ENCODE data around the gene RAB37.

The RAB37 gene

GRCh38 chr17:74790161-74791058 is 53.4 kb downstream of the RAB37 start:
- in situ Hi-C loops (cut with HindIII; ENCODE audit: low pct_ligation_motif_present, low sequenced_read_pairs), result no loop called here
- no peak overlapping the region for H3K4me3 ChIP-seq (ENCODE audit: low read depth, low read length)
- no peak for DNase-seq
- no peak for TF ChIP-seq CTCF (IDR thresholded peaks at IDR 0.05; ENCODE audit: low read depth, low read length, missing control alignments)
- no peak overlapping the region for H3K27ac ChIP-seq
- peaks cover 25% of the 10 kb centered on the region for H3K36me3 ChIP-seq (replicated peaks)
- H3K27me3 ChIP-seq (replicated peaks), result no peaks in the 10 kb centered on the region

GRCh38 chr17:74792586-74793105 is 55.6 kb downstream of the RAB37 start:
- no peaks in the 10 kb centered on the region for H3K27me3 ChIP-seq (replicated peaks)
- no peak for TF ChIP-seq CTCF (IDR thresholded peaks at IDR 0.05; ENCODE audit: low read depth, low read length, missing control alignments)
- H3K36me3 ChIP-seq (replicated peaks), result peaks cover 34% of the 10 kb centered on the region
- DNase-seq, result no peak
- in situ Hi-C loops (cut with HindIII; ENCODE audit: low pct_ligation_motif_present, low sequenced_read_pairs), result no loop called here
- H3K4me3 ChIP-seq (ENCODE audit: low read depth, low read length), result no peak overlapping the region
- no peak overlapping the region for H3K27ac ChIP-seq

DNA sequence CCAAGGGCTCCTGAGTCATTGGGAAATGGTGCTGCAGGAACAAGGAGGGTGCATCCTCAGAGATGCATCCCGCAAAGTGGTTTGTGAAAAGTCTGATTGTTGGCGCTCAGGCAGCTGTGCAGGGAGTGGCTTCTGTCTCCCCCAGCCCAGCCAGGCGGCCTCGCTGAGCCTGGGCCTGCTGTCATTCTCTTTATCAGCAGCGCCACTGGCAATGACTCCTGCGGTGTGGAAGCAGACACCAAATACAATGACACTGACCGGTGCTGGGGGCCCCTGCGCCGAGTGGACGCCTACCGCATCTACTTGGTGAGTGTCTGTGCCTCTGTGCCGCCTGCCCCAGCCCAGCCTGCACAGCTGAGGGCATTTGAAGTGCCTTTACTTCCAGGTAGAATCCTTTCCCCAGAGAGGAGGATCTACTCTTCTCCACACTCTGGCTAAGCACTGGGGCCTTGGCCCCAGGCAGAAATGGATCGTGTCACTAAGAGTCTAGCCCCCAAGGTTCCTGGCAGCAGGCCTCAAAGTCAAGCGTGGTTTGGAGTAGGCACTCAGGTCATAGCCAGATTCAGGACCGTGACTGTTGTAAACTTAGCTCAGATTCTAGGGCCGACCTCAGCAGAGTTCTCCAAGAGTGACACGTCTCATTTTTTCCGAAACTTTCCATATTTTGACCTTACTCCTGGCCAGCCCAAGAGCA is 58.4 kb downstream of the RAB37 start:
- no peak for DNase-seq
- Histone ChIP-seq H3K27ac (no peak overlapping the region), H3K4me3 (ENCODE audit: low read depth, low read length) (no peak overlapping the region), H3K27me3 (replicated peaks) (no peaks in the 10 kb centered on the region), H3K36me3 (replicated peaks) (peaks cover 44% of the 10 kb centered on the region)
- in situ Hi-C loops (cut with HindIII; ENCODE audit: low pct_ligation_motif_present, low sequenced_read_pairs), result no loop called here
- no peak for TF ChIP-seq CTCF (IDR thresholded peaks at IDR 0.05; ENCODE audit: low read depth, low read length, missing control alignments)

DNA sequence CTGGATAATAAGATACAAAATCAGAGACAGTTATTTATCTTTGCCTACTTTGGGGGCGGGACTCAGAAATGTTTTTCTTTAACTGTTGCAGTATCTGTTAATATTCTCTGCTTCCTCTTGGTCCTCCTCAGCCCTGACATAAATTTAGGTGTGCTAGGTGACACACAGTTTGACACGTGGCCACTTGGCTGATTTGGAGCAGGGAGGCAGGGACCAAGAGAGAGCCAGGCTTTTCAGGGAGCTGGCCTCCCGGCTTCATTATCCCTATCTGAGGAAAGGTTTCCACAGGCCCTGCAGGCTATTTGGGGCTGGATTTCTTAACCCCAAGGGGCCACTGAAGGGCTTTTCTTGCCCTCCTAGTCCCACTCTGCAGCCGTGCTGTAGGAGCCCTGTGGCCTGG is 59.2 kb downstream of the RAB37 start:
- Histone ChIP-seq H3K27ac (no peak overlapping the region), H3K4me3 (ENCODE audit: low read depth, low read length) (no peak overlapping the region), H3K27me3 (replicated peaks) (no peaks in the 10 kb centered on the region), H3K36me3 (replicated peaks) (peaks cover 44% of the 10 kb centered on the region)
- no peak for TF ChIP-seq CTCF (IDR thresholded peaks at IDR 0.05; ENCODE audit: low read depth, low read length, missing control alignments)
- in situ Hi-C loops (cut with HindIII; ENCODE audit: low pct_ligation_motif_present, low sequenced_read_pairs), result no loop called here
- no peak for DNase-seq

DNA sequence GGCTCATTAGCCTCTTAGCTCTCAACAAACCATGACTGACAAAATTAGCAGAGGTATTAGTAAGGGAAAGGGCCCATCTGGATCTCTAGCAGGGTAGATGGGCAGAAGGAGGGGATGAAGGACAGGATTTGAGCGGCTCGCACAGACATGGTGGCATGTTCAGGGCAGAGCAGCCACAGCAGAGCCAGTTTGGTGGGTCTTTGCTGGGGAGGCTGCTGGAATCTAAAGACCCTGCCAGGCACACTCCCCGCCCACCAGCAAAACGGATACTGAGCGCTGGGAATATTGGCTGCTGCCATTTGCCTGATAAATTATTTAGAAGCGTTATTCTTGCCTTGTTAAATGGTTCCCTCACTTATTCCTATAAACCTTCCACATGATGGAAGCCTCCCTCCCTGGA is 59.8 kb downstream of the RAB37 start:
- DNase-seq, result no peak
- Histone ChIP-seq H3K36me3 (replicated peaks) (peaks cover 42% of the 10 kb centered on the region), H3K27ac (no peak overlapping the region), H3K27me3 (replicated peaks) (no peaks in the 10 kb centered on the region), H3K4me3 (ENCODE audit: low read depth, low read length) (no peak overlapping the region)
- no peak for TF ChIP-seq CTCF (IDR thresholded peaks at IDR 0.05; ENCODE audit: low read depth, low read length, missing control alignments)
- in situ Hi-C loops (cut with HindIII; ENCODE audit: low pct_ligation_motif_present, low sequenced_read_pairs), result no loop called here
